Activated CD4-positive, CD25-positive, alpha-beta regulatory T cell (primary cell): ENCODE measurements around the gene ATP1A4.
"Not testable (repeated sequence)": the region's sequence is repeated elsewhere in the genome, so short reads cannot be mapped to it uniquely, and the experiment has no call there.

Experiments used
- DNase-seq, 4 experiments: peaks; one replicate each; lab custom pipeline; 2025; lab: John Stamatoyannopoulos, UW

The ATP1A4 gene

DNA sequence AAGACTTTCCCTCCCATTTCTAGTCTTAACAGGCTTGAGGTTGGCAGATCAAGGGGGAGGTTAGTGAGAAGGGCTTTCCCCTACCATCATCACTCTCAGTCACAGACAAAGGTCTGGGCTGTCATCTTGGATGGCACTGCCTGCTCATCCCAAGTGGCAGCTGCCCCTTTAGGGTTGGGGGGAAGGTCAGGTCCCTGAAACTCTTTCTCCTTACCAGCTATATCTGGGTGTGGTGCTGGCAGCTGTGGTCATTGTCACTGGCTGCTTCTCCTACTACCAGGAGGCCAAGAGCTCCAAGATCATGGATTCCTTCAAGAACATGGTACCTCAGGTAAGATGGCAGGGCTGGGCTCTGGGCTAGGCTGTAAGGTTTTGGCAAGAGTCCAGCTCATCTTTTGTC is 27.7 kb upstream of the ATP1A4 start:
- DNase-seq = no peak

DNA sequence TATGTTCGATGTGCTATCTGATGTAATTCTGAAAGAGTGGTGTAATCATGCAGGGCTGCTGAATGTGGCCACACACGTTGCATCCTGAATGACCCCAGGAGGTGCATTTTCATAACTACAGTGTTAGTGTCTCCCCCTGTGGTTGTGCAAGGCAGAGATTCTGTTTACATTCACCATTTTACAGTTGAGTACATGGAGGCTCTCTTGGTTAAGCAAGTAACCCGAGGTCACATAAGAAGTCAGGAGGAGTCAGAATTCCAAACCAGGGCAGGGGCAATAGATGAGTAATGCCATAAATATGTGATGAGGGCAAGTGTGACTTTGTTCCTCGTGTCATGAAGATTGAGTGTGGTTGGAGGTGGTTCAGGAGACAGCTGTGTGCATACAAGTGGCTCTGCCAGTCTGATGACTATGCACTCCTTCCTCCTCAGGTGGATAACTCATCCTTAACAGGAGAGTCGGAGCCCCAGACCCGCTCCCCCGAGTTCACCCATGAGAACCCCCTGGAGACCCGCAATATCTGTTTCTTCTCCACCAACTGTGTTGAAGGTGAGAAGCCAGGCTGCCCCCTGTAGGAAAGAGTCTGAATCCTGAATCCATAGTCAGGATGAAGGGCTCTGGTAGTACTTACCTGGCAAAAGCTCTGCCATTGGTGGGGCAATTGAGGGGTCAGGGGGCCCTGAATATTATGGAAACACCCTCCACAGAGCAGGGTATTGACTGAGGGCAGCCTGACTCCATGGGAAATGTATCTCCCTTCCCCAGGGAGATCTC is 26.5 kb upstream of the ATP1A4 start:
- DNase-seq = no peak

DNA sequence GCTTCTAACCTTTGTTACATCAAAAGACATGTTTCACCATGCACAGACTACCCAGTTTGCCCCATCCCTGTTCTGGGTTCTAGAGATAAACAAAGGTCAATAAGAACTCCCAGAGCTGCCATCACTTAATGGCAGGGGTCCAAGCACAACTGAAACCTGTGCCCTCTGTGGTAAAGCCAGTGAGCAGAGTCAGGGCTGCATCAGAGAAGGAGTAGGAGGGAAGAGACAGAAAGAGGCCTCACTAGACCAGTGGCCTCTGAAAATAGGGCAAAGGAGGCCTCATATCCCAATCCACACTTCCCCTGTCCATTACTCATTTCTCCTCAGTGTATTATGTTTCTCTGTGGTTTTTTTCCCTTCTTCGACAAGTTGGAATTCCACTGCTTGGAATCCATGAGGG is 25.7 kb upstream of the ATP1A4 start:
- no peak for DNase-seq

DNA sequence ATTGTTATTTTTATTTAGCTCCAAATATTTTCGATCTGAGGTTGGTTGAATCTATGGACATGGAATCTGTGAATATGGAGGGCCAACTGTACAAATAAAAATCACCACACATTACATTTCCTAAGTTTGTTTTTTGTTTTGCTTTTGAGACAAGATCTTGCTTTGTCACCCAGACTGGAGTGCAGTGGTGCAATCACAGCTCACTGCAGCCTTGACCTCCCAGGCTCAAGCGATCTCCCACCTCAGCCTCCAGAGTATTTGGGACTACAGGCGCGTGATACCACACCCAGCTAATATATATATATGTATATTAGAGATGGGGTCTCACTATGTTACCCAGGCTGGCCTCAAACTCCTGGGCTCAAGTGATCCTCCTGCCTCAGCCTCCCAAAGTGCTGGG is 25.1 kb upstream of the ATP1A4 start:
- not testable (repeated sequence) for DNase-seq

DNA sequence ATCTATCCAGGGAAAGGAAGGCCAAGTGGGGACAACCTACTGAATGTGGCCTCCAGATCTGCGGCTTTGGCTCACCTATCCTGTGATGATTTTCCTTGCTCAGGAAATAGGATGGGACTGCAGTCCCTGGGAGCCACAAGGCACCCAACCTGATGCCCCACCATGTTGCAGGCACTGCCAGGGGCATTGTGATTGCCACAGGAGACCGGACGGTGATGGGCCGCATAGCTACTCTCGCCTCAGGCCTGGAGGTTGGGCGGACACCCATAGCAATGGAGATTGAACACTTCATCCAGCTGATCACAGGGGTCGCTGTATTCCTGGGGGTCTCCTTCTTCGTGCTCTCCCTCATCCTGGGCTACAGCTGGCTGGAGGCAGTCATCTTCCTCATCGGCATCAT is 24.0 kb upstream of the ATP1A4 start:
- DNase-seq = no peak

DNA sequence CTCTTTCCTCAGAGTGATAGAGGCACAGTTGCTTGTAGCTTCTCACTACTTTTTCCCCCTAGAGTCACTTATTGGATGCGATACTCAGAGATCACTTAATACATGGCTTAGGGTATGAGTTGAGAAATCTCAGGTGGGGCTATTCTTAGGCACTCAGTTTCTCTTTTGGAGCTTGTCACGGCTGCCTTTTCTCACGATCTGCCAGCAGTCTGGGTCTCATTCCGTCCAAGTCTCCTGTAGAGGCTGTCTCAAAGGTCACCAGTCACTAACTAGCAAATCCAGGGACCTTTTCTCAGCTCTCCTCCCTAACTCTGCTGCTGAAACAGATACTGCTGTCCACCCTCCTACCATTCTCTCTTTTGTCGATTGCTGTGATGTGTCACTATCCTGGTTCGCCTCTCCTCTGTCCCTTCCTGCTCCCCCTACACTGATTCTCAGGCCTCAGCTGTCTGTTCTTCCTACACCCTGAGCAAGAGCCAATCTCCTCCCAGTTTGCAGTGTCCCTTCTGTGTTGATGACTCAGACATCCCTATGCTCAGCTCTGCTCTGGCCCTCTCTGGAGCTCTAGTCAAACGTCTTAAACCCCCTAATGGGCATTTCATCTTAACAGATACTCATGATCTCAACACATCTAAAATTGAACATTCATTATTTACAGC is 23.4 kb upstream of the ATP1A4 start:
- no peak for DNase-seq

DNA sequence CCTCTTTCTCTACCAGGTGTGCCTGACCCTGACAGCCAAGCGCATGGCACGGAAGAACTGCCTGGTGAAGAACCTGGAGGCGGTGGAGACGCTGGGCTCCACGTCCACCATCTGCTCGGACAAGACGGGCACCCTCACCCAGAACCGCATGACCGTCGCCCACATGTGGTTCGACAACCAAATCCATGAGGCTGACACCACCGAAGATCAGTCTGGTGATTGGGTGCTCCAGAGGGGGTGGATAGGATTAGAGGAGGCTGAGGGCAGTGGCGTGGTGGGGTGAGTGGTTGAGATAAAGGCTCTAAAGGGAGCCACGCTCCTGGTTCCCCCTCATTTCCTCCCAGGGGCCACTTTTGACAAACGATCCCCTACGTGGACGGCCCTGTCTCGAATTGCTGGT is 22.8 kb upstream of the ATP1A4 start:
- no peak for DNase-seq

DNA sequence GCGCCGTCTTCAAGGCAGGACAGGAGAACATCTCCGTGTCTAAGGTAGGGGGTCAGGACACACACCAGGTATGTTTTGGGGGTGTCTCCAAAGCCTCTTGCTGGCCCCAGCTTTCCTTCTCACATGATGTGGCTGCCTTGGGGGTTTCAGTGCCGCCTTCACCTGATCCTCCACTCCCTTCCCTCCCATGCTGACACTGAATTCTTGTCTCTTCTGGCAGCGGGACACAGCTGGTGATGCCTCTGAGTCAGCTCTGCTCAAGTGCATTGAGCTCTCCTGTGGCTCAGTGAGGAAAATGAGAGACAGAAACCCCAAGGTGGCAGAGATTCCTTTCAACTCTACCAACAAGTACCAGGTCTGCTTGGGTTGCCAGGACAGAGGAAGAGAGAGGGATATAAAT is 22.4 kb upstream of the ATP1A4 start:
- DNase-seq = no peak

DNA sequence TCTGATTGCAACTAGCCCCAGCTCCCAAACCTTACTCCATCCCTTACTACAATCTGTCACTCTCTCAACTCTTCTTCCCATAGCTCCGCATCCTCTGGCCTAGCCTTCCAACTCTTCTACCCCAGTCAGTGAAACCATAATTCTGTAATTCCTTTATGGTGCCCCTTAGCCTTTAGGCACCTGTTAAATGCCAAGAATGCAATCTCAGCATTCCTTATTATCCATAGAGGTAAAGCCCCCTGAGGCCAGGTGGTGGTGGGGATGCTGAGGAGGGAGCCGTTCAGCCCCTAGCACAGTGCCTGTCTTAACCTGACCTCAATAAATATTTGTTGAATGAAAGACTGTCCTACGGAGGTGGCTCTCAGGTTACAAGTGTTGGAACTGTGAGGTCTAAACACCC is 21.8 kb upstream of the ATP1A4 start:
- no peak for DNase-seq

DNA sequence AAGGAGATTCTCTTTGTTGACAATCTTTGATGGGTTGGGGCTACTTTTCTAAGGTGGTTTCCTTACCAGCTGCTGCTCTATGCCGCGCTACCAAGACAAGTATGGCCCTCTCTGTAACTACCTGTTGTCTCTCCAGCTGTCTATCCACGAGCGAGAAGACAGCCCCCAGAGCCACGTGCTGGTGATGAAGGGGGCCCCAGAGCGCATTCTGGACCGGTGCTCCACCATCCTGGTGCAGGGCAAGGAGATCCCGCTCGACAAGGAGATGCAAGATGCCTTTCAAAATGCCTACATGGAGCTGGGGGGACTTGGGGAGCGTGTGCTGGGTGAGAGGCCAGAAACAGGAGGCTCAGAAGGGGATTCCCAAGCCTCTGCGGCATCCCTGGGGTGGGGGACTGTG is 21.4 kb upstream of the ATP1A4 start:
- DNase-seq = no peak

DNA sequence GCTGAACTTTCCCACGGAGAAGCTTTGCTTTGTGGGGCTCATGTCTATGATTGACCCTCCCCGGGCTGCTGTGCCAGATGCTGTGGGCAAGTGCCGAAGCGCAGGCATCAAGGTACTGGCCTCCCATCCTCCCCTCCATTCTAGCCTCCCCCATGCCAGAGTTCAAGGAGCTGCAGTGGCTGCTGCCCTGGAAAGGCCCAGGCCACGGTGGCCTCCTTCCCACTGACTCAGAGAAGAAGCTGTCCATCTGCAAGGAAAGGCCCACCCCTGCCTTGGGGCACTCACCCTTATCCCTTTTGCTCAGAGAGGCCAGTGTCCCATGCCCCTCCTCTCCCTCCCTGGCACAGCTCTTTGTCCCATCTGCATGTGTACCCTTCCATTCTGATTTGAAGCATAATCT is 20.9 kb upstream of the ATP1A4 start:
- DNase-seq = no peak

DNA sequence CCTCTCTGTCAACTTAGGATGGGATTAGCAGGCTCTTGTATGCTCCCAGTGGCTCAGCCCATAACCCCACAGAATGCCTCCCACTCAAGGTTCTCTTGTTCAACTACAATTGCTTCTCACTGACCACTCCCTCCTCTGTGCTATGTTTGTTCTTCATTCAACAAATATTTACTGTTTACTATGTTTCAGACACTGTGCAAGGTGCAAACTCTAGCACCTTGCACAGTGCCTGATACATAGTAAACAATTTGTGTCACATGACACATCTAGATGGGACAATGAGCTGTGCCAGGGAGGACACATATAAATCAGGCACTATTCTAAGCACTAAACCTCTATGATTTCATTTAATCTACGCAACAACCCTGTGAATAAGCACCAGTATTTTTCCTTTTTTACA is 20.5 kb upstream of the ATP1A4 start:
- no peak for DNase-seq

DNA sequence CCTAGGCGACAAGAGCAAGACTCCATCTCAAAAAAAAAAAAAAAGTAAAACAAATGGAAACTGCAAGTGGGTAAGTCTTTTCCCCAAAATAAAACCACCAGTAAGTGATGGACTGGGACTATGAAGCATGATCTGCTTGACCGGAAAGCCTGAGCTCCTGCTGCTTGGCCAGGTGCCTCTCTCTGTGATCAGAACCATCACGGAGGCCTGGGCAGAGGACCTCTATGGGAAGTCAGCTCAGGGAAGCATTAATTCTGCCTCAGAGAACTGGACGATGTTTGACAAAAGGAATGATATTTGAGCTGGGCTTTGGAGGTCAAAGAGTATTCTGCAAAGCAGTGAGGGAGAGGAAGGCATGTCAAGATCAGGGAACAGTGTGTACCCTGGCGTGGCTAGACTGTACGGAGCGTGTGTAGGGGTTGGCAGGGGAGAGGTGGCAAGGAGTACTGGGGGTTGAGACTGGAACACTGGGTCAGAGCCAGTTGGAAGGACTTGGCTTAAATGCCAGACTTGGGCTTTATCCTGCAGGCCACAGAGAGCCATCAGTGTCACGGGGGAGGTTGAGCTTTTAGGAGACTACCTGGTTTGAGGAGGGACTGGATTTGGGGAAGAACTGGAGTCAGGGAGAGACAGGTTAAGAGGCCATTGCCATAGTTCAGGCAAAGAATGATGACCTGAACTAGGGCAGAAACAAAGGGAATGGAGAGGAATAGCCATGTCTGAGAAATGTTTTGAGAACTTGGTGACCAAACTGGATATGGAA is 19.4 kb upstream of the ATP1A4 start:
- no peak for DNase-seq

DNA sequence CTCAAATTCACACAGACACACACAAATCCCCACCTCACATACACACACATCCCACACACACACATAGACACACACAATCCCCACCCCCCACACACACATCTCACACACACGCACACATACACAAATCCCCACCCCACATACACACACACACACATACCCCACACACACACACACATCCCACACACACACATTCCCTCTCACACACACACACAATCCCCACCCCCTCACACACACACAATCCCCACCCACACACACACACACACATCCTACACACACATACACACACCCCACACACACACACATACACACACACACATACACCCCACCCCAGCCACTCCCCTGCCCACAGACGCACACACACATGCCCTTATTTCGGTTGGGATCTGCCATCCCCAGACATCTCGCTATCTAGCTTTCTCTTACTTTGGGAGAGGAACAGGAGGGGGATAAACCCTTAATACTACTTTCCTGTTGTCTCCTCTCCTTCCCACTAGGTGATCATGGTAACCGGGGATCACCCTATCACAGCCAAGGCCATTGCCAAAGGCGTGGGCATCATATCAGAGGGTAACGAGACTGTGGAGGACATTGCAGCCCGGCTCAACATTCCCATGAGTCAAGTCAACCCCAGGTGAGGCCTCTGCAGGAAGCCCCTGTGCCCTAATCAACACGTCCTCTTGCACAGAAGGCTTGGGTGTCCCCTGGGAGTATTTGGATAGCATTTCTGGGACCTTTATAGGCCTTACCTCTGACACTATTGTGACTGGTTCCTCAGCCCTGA is 17.2 kb upstream of the ATP1A4 start:
- no peak for DNase-seq

DNA sequence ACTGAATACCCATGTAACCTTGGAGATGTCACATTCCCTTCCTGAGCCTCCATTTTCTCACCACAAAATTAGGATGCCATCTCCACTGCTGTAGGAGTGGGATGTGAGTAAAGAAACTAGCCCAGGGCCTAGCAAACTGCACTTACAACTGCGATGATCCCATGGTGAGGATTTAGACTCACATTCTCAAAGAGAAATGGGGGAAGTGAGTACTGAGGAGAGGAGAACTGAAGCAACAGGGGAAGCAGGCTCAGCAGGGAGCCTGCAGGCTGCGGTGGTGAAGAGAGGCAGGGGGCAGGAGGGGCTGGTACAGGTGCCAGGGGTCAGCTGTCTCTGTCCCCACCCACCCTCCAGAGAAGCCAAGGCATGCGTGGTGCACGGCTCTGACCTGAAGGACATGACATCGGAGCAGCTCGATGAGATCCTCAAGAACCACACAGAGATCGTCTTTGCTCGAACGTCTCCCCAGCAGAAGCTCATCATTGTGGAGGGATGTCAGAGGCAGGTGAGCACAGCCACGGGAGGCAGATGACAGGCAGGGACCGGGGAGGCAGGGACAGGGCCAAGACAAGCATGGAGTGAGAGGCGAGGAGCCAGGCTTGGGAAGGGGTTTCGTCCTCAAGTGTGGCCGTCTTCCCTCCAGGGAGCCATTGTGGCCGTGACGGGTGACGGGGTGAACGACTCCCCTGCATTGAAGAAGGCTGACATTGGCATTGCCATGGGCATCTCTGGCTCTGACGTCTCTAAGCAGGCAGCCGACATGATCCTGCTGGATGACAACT is 16.4 kb upstream of the ATP1A4 start:
- DNase-seq = no peak

DNA sequence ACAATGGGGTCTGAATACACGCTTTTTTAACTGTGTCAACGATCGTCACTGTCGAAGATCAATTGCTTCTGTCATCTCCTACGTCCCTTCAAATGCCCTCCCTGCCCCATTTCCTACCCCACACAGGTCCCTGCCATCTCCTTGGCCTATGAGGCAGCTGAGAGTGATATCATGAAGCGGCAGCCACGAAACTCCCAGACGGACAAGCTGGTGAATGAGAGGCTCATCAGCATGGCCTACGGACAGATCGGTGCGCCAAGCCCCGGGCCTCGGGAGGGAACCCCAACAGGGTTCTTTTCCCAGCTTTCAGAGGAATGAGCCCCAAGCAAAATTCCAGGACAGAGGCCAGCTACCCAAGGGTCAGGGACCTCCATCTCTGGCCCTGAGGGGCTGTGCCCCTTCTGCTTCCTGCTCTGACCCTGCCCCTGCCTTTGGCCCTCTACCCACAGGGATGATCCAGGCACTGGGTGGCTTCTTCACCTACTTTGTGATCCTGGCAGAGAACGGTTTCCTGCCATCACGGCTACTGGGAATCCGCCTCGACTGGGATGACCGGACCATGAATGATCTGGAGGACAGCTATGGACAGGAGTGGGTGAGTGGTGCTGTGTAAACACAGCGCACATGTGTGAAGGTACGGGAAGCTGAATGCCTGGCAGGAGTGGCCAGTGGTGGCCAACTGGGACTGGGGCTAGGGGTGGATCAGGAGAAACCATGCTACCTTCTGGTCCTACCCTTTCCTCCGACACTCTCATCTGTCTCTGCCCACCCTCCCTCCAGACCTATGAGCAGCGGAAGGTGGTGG is 15.1 kb upstream of the ATP1A4 start:
- no peak for DNase-seq

DNA sequence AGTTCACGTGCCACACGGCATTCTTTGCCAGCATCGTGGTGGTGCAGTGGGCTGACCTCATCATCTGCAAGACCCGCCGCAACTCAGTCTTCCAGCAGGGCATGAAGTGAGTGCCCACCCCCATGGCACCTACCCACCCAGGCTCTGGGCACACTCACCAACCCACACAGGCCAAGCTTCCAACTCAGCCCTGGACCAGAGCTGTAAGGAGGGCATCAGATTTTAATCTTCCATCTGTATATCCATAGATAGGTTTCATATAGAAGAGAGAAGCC is 14.5 kb upstream of the ATP1A4 start:
- no peak for DNase-seq

DNA sequence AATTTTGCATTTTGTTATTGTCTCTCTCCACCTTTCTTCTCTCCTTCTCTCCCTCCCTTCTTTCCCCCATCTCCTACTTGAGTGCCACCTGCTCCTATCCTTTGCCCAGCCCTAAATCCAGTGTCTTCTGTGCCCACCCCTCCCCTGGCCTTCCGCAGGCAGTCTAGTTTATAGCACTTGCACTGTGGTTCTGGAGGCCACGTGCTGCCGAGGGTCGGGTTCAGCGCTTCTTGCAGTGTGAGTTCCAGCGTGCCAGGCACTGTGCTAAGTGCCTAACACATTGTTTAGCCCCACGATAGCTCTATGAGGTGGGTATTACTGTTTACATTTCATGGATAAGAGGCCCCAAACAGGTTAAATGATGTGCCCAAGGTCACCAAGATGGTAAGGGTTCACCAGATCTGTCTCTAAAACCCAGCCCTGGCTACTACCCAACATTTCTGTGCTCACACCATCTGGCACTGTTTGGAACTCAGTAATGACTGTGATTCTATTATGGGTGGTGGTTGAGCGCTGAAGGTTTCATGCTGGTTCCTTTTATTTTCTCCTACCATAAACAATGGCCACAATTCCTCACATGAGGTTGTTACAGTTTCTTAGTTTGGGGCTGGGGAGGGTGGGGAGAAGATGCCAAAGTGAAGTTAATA is 14.1 kb upstream of the ATP1A4 start:
- DNase-seq = no peak

DNA sequence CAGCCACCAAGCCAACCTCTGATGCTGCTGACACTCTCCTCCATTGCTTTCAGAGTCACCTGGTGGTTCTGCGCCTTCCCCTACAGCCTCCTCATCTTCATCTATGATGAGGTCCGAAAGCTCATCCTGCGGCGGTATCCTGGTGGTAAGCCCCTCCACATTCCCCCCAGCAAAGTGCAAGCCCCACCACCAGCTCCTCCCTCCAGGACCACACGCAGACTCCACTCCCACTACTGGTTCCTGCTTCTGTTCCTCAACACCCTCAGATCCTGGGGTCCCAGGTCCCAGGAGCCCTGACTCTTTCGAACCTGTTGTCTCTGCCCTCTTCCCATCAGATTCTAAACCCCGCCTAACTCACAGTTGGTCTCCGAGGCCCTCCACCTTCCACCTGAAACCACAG is 11.6 kb upstream of the ATP1A4 start:
- DNase-seq = no peak

DNA sequence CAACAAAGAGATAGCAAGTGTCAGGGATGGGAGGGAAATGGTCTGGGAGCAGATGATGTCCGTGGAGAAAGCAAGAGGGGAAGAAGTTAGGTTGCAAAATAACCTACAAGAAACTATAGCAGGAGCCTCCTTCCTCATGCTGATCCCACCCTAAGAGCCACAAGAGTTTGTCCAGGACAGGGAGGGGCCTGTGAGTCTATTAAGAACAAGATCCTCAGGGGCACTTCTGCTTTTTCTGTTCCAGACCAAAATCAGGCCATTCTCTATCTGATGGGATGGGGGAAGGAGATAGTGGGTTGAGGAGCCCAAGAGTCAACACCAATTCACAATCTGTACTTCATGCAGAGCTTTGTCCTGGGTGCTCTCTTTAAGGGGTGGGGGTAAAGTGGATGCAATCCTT is 7.7 kb upstream of the ATP1A4 start:
- no peak for DNase-seq

DNA sequence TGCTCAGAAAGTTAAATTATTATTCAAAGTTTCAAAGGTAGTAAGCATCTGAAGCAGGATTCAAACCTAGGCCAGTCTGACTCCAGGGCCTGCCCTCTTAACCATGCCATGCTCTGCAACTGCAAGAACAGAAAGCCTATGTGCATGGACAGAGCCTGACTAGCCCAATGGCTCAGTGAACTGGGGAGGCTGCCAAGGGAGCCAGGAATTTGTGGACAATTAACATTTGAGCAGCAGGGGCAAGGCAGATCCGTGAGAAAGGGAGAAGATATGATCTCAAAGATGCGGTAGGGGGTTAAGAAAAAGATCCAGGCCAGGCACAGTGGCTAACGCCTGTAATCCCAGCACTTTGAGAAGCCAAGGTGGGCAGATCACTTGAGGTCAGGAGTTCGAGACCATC is 6.5 kb upstream of the ATP1A4 start:
- DNase-seq = no peak
